ENCODE measurements around the gene CCDC15. TPM values are rescaled to one million over a fixed set of nuclear protein-coding genes. Genes with fewer than 3 reads are reported as not detected.

The CCDC15 gene
- total and polyA plus RNA-seq, 2 of the 4 experiments (the other 2 are of a cell fraction): 1.1 to 2.0 TPM

DNA sequence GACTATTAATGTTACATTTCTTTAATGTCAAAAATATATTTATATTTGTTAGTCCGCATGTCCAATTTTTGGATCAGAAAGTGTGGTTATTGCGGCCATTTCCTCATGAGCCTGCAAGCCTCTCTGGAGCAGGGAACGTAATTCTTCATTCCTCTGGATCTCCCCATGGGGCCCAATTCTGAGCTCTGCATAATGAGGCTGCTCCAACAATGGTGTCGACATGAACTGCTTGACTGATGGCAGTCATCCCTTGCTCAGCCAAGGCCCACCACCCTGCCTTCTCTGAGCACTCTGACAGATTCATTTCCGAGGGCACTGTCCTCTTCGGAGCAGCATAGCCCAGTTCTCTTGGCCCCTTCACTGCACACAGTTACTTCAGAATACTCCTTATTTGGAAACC, 15.0 kb upstream of the CCDC15 start:
- POLR2A ChIA-PET (ENCODE audit: unreplicated experiment): no interaction called here
- Histone ChIP-seq H4K8ac (ENCODE audit: low read depth in 2 of 2, low read length in 2 of 2) (no peak overlapping the region), H2BK15ac (ENCODE audit: low read depth, low read length) (no peak overlapping the region), H4K5ac (ENCODE audit: low read depth, low read length) (no peak overlapping the region), H2BK5ac (ENCODE audit: low read depth, low read length, poor library complexity, severe bottlenecking) (no peak overlapping the region), H3K4me2 (ENCODE audit: low read depth, low read length) (no peak overlapping the region), H3K18ac (ENCODE audit: low read depth, low read length) (no peak overlapping the region), H3K23ac (ENCODE audit: low read depth, low read length) (no peak overlapping the region), H3K4me3 (ENCODE audit: insufficient read depth, low read depth, low read length) (no peak overlapping the region), H2BK20ac (ENCODE audit: low read depth, low read length) (no peak overlapping the region), H3K27me3 (ENCODE audit: control insufficient read depth, insufficient read depth, low read length) (no peaks in the 10 kb centered on the region), H4K91ac (ENCODE audit: insufficient read depth, low read depth, low read length) (peak overlapping the region; percentile 34; the same call in 1 of the 2 replicates), H3K56ac (ENCODE audit: extremely low read depth, insufficient read depth, low read length) (no peak overlapping the region), H3K79me1 (ENCODE audit: low read depth in 1 of 2, low read length in 2 of 2) (no peaks in the 10 kb centered on the region), H2AK9ac (replicated peaks; ENCODE audit: low read depth, low read length, poor library complexity) (no peak overlapping the region), H3K4me1 (ENCODE audit: control insufficient read depth, insufficient read depth, low read length) (peaks cover 16% of the 10 kb centered on the region), H2AFZ (replicated peaks; ENCODE audit: low read length, poor library complexity) (no peak overlapping the region), H3K4ac (ENCODE audit: low read depth, low read length) (no peak overlapping the region), H3K27ac (ENCODE audit: insufficient read depth, low read length) (no peak overlapping the region), H3K36me3 (ENCODE audit: control insufficient read depth, insufficient read depth, low read length) (no peaks in the 10 kb centered on the region), H4K20me1 (ENCODE audit: insufficient read depth, low read length) (no peaks in the 10 kb centered on the region), H3K9me1 (ENCODE audit: insufficient read depth, low read length) (peaks cover 4% of the 10 kb centered on the region; the same call in 1 of the 2 replicates), H3K14ac (replicated peaks; ENCODE audit: low read depth, low read length) (no peak overlapping the region), H3K9me3 (ENCODE audit: control insufficient read depth, insufficient read depth, low read length) (no peaks in the 10 kb centered on the region), H2AK5ac (ENCODE audit: low read depth, low read length) (no peak overlapping the region), H3K9ac (ENCODE audit: low read depth, low read length) (no peak overlapping the region), H2BK120ac (ENCODE audit: low read depth, low read length) (no peak overlapping the region)
- CTCF ChIA-PET: no interaction called here
- in situ Hi-C loops (cut with MboI; ENCODE audit: low sequenced_read_pairs) (no loop called here), dilution Hi-C loops (cut with HindIII; ENCODE audit: low sequenced_read_pairs, unreplicated experiment) (no loop called here), intact Hi-C loops (cut with micrococcal nuclease) (no loop called here)
- TF ChIP-seq SMC3 (IDR thresholded peaks at IDR 0.05; ENCODE audit: low read depth, low read length): no peak
- no peak for TF ChIP-seq CEBPB (IDR thresholded peaks at IDR 0.05; ENCODE audit: low read depth, low read length)
- no peak for TF ChIP-seq MAFK (IDR thresholded peaks at IDR 0.05; ENCODE audit: low read depth, low read length)
- TF ChIP-seq, protein P1, sequence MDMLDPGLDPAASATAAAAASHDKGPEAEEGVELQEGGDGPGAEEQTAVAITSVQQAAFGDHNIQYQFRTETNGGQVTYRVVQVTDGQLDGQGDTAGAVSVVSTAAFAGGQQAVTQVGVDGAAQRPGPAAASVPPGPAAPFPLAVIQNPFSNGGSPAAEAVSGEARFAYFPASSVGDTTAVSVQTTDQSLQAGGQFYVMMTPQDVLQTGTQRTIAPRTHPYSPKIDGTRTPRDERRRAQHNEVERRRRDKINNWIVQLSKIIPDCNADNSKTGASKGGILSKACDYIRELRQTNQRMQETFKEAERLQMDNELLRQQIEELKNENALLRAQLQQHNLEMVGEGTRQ (IDR thresholded peaks at IDR 0.05; ENCODE audit: low read depth, low read length): no peak
- no peak for TF ChIP-seq RAD21 (IDR thresholded peaks at IDR 0.05; ENCODE audit: low read length)
- no peak for TF ChIP-seq RCOR1 (IDR thresholded peaks at IDR 0.05; ENCODE audit: insufficient replicate concordance, low read length)
- DNase-seq: no peak
- WGBS, 2 experiments (ENCODE audit: extremely low coverage in 2 of 2, insufficient read length in 1 of 2): 80% methylated on average over 3 of the region's 6 CpGs; no CpG with 5 or more reads in 1 of the 2 experiments
- BruUV-seq (replicated peaks): no TSS peak
- ATAC-seq (ENCODE audit: low read depth): no peak

Measured in IMR-90 (cell line).